ENCODE data around the gene DSG3. TPM values are rescaled to one million over a fixed set of nuclear protein-coding genes. Genes with fewer than 3 reads are reported as not detected.

Gene DSG3
- total and polyA plus RNA-seq, 4 experiments from 2014 or later, result 0.03 TPM; not detected in 3

GRCh38 chr18:31509571-31509970 lies 62.0 kb downstream of the DSG3 start:
- Mint-ChIP-seq H3K36me3 (no peaks in the 10 kb centered on the region), H3K27me3 (peaks cover 3 to 4% of the 10 kb centered on the region in 2 donors), H3K9me3 (peaks cover 0 to 8% (median 1%) of the 10 kb centered on the region in 8 donors), H3K4me3 (no peak overlapping the region), H3K4me1 (no peaks in the 10 kb centered on the region), H3K27ac (no peak overlapping the region)
- no peaks in the 10 kb centered on the region for H3K36me3 ChIP-seq (ENCODE audit: insufficient read depth, low read length)
- DNase-seq, result no peak
- no peak overlapping the region for H3K4me3 ChIP-seq (ENCODE audit: low read length in 2 of 2)
- H3K9me3 ChIP-seq (ENCODE audit: control insufficient read depth in 1 of 2, low read length in 2 of 2), result no peaks in the 10 kb centered on the region
- no peaks in the 10 kb centered on the region for H3K27me3 ChIP-seq (ENCODE audit: insufficient read depth, low read length)
- ChIA-PET CTCF (ENCODE audit: partially characterized antibody) (interaction anchor here (1.4 kb wide), 1 partner anchor 47 kb away, joined by 3 read pairs; no protein-coding TSS in a partner anchor), POLR2A (ENCODE audit: partially characterized antibody) (no interaction called here)
- H3K4me1 ChIP-seq (ENCODE audit: insufficient read depth, low read length), result no peaks in the 10 kb centered on the region
- H3K27ac ChIP-seq (ENCODE audit: low read depth, low read length), result no peak overlapping the region
- intact Hi-C loops (cut with micrococcal nuclease), result no loop called here

- no peak overlapping the region for H3K4me3 Mint-ChIP-seq
- H3K4me1 ChIP-seq (ENCODE audit: insufficient read depth, low read length), result no peaks in the 10 kb centered on the region
- POLR2A ChIA-PET (ENCODE audit: partially characterized antibody), result no interaction called here
- no peaks in the 10 kb centered on the region for H3K27me3 ChIP-seq (ENCODE audit: insufficient read depth, low read length)
- H3K36me3 Mint-ChIP-seq, result no peaks in the 10 kb centered on the region
- no peaks in the 10 kb centered on the region for H3K36me3 ChIP-seq (ENCODE audit: insufficient read depth, low read length)
- peaks cover 3 to 4% of the 10 kb centered on the region in 2 donors for H3K27me3 Mint-ChIP-seq
- H3K27ac Mint-ChIP-seq, result no peak overlapping the region
- H3K9me3 ChIP-seq (ENCODE audit: control insufficient read depth in 1 of 2, low read length in 2 of 2), result no peaks in the 10 kb centered on the region
- no peak for DNase-seq
- intact Hi-C loops (cut with micrococcal nuclease), result no loop called here
- H3K4me3 ChIP-seq (ENCODE audit: low read length in 2 of 2), result no peak overlapping the region
- CTCF ChIA-PET (ENCODE audit: partially characterized antibody), result interaction anchor here (1.4 kb wide), 1 partner anchor 46 kb away, joined by 3 read pairs; no protein-coding TSS in a partner anchor
- H3K27ac ChIP-seq (ENCODE audit: low read depth, low read length), result no peak overlapping the region
- H3K9me3 Mint-ChIP-seq, result peaks cover 0 to 8% (median 1%) of the 10 kb centered on the region in 8 donors
- H3K4me1 Mint-ChIP-seq, result no peaks in the 10 kb centered on the region
Measured at GRCh38 chr18:31510319-31510718, 62.8 kb downstream of the DSG3 start.

DNA sequence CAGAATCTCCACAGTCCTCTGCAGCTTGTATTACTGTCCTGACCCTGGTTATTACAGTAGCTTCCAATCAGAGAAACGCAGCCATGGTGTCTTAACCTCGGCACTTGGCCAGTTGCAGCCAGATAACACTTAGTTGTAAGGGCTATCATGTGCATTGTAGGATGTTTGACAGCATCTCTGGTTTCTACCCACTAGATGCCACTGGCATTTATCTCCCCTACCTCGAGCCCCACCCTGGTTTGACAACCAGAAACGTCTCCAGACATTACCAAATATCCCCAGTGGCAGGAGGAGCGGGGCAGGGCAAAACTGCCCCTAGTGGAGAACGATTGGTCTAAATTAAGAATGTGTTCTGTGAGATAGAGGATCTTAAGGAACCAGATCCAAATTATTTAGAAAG lies 63.6 kb downstream of the DSG3 start:
- peaks cover 3 to 4% of the 10 kb centered on the region in 2 donors for H3K27me3 Mint-ChIP-seq
- intact Hi-C loops (cut with micrococcal nuclease), result no loop called here

GRCh38 chr18:31512203-31512764 lies 64.7 kb downstream of the DSG3 start:
- intact Hi-C loops (cut with micrococcal nuclease), result no loop called here
- H3K4me3 Mint-ChIP-seq, result no peak overlapping the region
- H3K9me3 Mint-ChIP-seq, result peaks cover 0 to 7% (median 1%) of the 10 kb centered on the region in 8 donors
- H3K27ac Mint-ChIP-seq, result no peak overlapping the region
- H3K36me3 ChIP-seq (ENCODE audit: insufficient read depth, low read length), result no peaks in the 10 kb centered on the region
- no peaks in the 10 kb centered on the region for H3K36me3 Mint-ChIP-seq
- H3K4me3 ChIP-seq (ENCODE audit: low read length in 2 of 2), result no peak overlapping the region
- CTCF ChIA-PET (ENCODE audit: partially characterized antibody), result no interaction called here
- H3K27ac ChIP-seq (ENCODE audit: low read depth, low read length), result no peak overlapping the region
- H3K9me3 ChIP-seq (ENCODE audit: control insufficient read depth in 1 of 2, low read length in 2 of 2), result no peaks in the 10 kb centered on the region
- no peaks in the 10 kb centered on the region for H3K27me3 ChIP-seq (ENCODE audit: insufficient read depth, low read length)
- no peaks in the 10 kb centered on the region for H3K4me1 Mint-ChIP-seq
- H3K27me3 Mint-ChIP-seq, result peaks cover 3 to 4% of the 10 kb centered on the region in 2 donors
- no peak for DNase-seq
- POLR2A ChIA-PET (ENCODE audit: partially characterized antibody), result no interaction called here
- H3K4me1 ChIP-seq (ENCODE audit: insufficient read depth, low read length), result no peaks in the 10 kb centered on the region

More for the DNA sequence above, 63.6 kb downstream of the DSG3 start:
- no peaks in the 10 kb centered on the region for H3K4me1 ChIP-seq (ENCODE audit: insufficient read depth, low read length)
- no peak overlapping the region for H3K4me3 ChIP-seq (ENCODE audit: low read length in 2 of 2)
- POLR2A ChIA-PET (ENCODE audit: partially characterized antibody), result no interaction called here
- no peaks in the 10 kb centered on the region for H3K9me3 ChIP-seq (ENCODE audit: control insufficient read depth in 1 of 2, low read length in 2 of 2)
- H3K36me3 ChIP-seq (ENCODE audit: insufficient read depth, low read length), result no peaks in the 10 kb centered on the region
- no peaks in the 10 kb centered on the region for H3K27me3 ChIP-seq (ENCODE audit: insufficient read depth, low read length)
- Mint-ChIP-seq H3K4me3 (no peak overlapping the region), H3K4me1 (no peaks in the 10 kb centered on the region), H3K27ac (no peak overlapping the region), H3K36me3 (no peaks in the 10 kb centered on the region), H3K9me3 (peaks cover 0 to 8% (median 1%) of the 10 kb centered on the region in 8 donors)
- CTCF ChIA-PET (ENCODE audit: partially characterized antibody), result no interaction called here
- no peak for DNase-seq
- H3K27ac ChIP-seq (ENCODE audit: low read depth, low read length), result no peak overlapping the region

GRCh38 chr18:31513189-31513935 lies 65.8 kb downstream of the DSG3 start:
- Histone ChIP-seq H3K9me3 (ENCODE audit: control insufficient read depth in 1 of 2, low read length in 2 of 2) (no peaks in the 10 kb centered on the region), H3K4me1 (ENCODE audit: insufficient read depth, low read length) (no peaks in the 10 kb centered on the region), H3K27ac (ENCODE audit: low read depth, low read length) (no peak overlapping the region), H3K27me3 (ENCODE audit: insufficient read depth, low read length) (no peaks in the 10 kb centered on the region), H3K36me3 (ENCODE audit: insufficient read depth, low read length) (no peaks in the 10 kb centered on the region), H3K4me3 (ENCODE audit: low read length in 2 of 2) (no peak overlapping the region)
- Mint-ChIP-seq H3K27ac (no peak overlapping the region), H3K27me3 (peaks cover 1 to 3% of the 10 kb centered on the region in 2 donors), H3K4me3 (no peak overlapping the region), H3K36me3 (no peaks in the 10 kb centered on the region), H3K9me3 (peaks cover 0 to 4% (median 0%) of the 10 kb centered on the region in 8 donors), H3K4me1 (no peaks in the 10 kb centered on the region)
- ChIA-PET POLR2A (ENCODE audit: partially characterized antibody) (no interaction called here), CTCF (ENCODE audit: partially characterized antibody) (no interaction called here)
- intact Hi-C loops (cut with micrococcal nuclease), result no loop called here
- DNase-seq, result no peak

GRCh38 chr18:31516437-31516836 lies 68.9 kb downstream of the DSG3 start:
- H3K27me3 Mint-ChIP-seq, result no peaks in the 10 kb centered on the region
- Histone ChIP-seq H3K36me3 (ENCODE audit: insufficient read depth, low read length) (no peaks in the 10 kb centered on the region), H3K4me3 (ENCODE audit: low read length in 2 of 2) (no peak overlapping the region), H3K27me3 (ENCODE audit: insufficient read depth, low read length) (no peaks in the 10 kb centered on the region), H3K27ac (ENCODE audit: low read depth, low read length) (no peak overlapping the region), H3K4me1 (ENCODE audit: insufficient read depth, low read length) (no peaks in the 10 kb centered on the region), H3K9me3 (ENCODE audit: control insufficient read depth in 1 of 2, low read length in 2 of 2) (no peaks in the 10 kb centered on the region)
- no peak overlapping the region for H3K4me3 Mint-ChIP-seq
- intact Hi-C loops (cut with micrococcal nuclease), result no loop called here
- ChIA-PET CTCF (ENCODE audit: partially characterized antibody) (no interaction called here), POLR2A (ENCODE audit: partially characterized antibody) (no interaction called here)
- H3K36me3 Mint-ChIP-seq, result no peaks in the 10 kb centered on the region
- no peak overlapping the region for H3K27ac Mint-ChIP-seq
- no peaks in the 10 kb centered on the region for H3K4me1 Mint-ChIP-seq
- DNase-seq, result no peak
- H3K9me3 Mint-ChIP-seq, result no peaks in the 10 kb centered on the region

DNA sequence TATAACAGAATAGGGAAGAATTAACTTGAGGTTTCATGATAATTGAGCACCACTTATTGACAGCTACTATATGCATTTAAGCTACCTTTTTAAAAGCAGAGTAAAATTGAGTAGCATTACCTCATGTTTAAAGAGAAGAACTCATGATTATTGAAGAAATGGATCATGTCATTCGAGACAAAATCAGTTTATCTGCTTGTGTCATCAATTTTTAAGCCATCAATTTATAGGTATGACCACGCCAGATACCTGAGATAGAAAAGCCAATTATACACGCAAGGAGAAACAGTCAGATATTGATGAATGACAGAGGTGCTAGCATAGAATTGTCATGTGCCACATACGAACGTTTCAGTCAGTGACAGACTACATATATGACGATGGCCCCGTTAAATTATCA lies 78.8 kb downstream of the DSG3 start:
- Mint-ChIP-seq H3K36me3 (no peaks in the 10 kb centered on the region), H3K27me3 (peaks cover 1 to 2% of the 10 kb centered on the region in 2 donors), H3K9me3 (peaks cover 0 to 3% (median 0%) of the 10 kb centered on the region in 8 donors), H3K4me3 (no peak overlapping the region), H3K27ac (no peak overlapping the region), H3K4me1 (no peaks in the 10 kb centered on the region)
- Histone ChIP-seq H3K27me3 (ENCODE audit: insufficient read depth, low read length) (no peaks in the 10 kb centered on the region), H3K9me3 (ENCODE audit: control insufficient read depth in 1 of 2, low read length in 2 of 2) (no peaks in the 10 kb centered on the region), H3K4me1 (ENCODE audit: insufficient read depth, low read length) (no peaks in the 10 kb centered on the region), H3K4me3 (ENCODE audit: low read length in 2 of 2) (no peak overlapping the region), H3K27ac (ENCODE audit: low read depth, low read length) (no peak overlapping the region), H3K36me3 (ENCODE audit: insufficient read depth, low read length) (no peaks in the 10 kb centered on the region)
- DNase-seq, result no peak
- intact Hi-C loops (cut with micrococcal nuclease), result no loop called here
- ChIA-PET CTCF (ENCODE audit: partially characterized antibody) (interaction anchor here (1.0 kb wide), 2 partner anchors 26 to 29 kb away, joined by 3 read pairs; no protein-coding TSS in a partner anchor), POLR2A (ENCODE audit: partially characterized antibody) (no interaction called here)

All from CD4-positive, alpha-beta memory T cell (primary cell).